Mesothelial cell of epicardium (in vitro differentiated cells): ENCODE results near the gene CYTH2. TPM values are rescaled to one million over a fixed set of nuclear protein-coding genes. Genes with fewer than 3 reads are reported as not detected.

Experiments
- DNase-seq, 2 experiments: peaks; one replicate each; pipeline ENCODE4 v3.0.0; 2021; ENCODE audit warnings: low spot score in 2 of 2; ENCODE audit not compliant: unreplicated experiment in 2 of 2
- H3K27ac Mint-ChIP-seq: 2 replicates; pipeline ENCODE4 v1.8.0; 2021; ENCODE audit warnings: mixed read lengths
- H3K27me3 Mint-ChIP-seq: 2 replicates; pipeline ENCODE4 v1.8.0; 2021; ENCODE audit warnings: low read depth, mixed read lengths
- H3K36me3 Mint-ChIP-seq: 2 replicates; pipeline ENCODE4 v1.8.0; 2021; ENCODE audit warnings: mixed read lengths
- H3K4me1 Mint-ChIP-seq: 2 replicates; pipeline ENCODE4 v1.8.0; 2021; ENCODE audit warnings: mixed read lengths
- H3K4me3 Mint-ChIP-seq: 2 replicates; pipeline ENCODE4 v1.8.0; 2021; ENCODE audit warnings: mild to moderate bottlenecking, moderate library complexity, mixed read lengths
- H3K9me3 Mint-ChIP-seq: 2 replicates; pipeline ENCODE4 v1.8.0; 2021; ENCODE audit warnings: mixed read lengths
- total RNA-seq: library from RNA; stranded (reverse); gene quantifications from 3 replicates; pipeline ENCODE4 v1.2.1, GENCODE V29; 2021
- TF ChIP-seq, protein P1 (sequence below): fragments of 200-600 bp; sonication (generic); IDR thresholded peaks from one replicate; pipeline ENCODE4 v1.5.0; 2021; ENCODE audit warnings: antibody characterized with exemption; ENCODE audit not compliant: unreplicated experiment

CYTH2 gene
- total RNA-seq, 1 donor from 2014 or later = 190 TPM

- Mint-ChIP-seq H3K36me3 (peaks cover 14% of the 10 kb centered on the region), H3K27me3 (no peaks in the 10 kb centered on the region), H3K9me3 (no peaks in the 10 kb centered on the region), H3K4me3 (no peak overlapping the region), H3K4me1 (peaks cover 16% of the 10 kb centered on the region), H3K27ac (no peak overlapping the region)
- TF ChIP-seq, protein P1, sequence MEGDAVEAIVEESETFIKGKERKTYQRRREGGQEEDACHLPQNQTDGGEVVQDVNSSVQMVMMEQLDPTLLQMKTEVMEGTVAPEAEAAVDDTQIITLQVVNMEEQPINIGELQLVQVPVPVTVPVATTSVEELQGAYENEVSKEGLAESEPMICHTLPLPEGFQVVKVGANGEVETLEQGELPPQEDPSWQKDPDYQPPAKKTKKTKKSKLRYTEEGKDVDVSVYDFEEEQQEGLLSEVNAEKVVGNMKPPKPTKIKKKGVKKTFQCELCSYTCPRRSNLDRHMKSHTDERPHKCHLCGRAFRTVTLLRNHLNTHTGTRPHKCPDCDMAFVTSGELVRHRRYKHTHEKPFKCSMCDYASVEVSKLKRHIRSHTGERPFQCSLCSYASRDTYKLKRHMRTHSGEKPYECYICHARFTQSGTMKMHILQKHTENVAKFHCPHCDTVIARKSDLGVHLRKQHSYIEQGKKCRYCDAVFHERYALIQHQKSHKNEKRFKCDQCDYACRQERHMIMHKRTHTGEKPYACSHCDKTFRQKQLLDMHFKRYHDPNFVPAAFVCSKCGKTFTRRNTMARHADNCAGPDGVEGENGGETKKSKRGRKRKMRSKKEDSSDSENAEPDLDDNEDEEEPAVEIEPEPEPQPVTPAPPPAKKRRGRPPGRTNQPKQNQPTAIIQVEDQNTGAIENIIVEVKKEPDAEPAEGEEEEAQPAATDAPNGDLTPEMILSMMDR = no peak
- DNase-seq = no peak
Observed at GRCh38 chr19:48448563-48448962, 20.6 kb upstream of the CYTH2 start.

GRCh38 chr19:48450441-48450840 lies 18.7 kb upstream of the CYTH2 start:
- H3K27ac Mint-ChIP-seq = no peak overlapping the region
- DNase-seq = no peak
- peaks cover 6% of the 10 kb centered on the region for H3K4me1 Mint-ChIP-seq
- H3K4me3 Mint-ChIP-seq = no peak overlapping the region
- TF ChIP-seq, protein P1 = no peak
- peaks cover 17% of the 10 kb centered on the region for H3K36me3 Mint-ChIP-seq
- H3K27me3 Mint-ChIP-seq = no peaks in the 10 kb centered on the region
- no peaks in the 10 kb centered on the region for H3K9me3 Mint-ChIP-seq

DNA sequence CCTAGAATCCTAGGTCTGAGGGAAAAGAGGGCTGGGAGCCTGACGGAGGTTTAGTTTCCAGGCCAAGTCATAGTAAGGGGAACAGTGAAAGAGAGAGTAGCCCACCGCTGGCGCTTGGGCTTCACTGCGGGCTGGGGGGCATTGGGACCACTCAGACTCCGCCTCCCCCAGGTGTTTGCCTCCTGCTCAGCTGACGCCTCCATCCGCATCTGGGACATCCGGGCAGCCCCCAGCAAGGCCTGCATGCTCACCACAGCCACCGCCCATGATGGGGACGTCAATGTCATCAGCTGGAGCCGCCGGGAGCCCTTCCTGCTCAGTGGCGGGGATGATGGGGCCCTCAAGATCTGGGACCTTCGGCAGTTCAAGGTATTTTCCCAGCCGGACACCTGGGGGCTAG lies 18.3 kb upstream of the CYTH2 start:
- TF ChIP-seq, protein P1 = no peak
- Mint-ChIP-seq H3K27ac (no peak overlapping the region), H3K9me3 (no peaks in the 10 kb centered on the region), H3K4me3 (no peak overlapping the region), H3K27me3 (no peaks in the 10 kb centered on the region), H3K4me1 (peaks cover 6% of the 10 kb centered on the region), H3K36me3 (peaks cover 17% of the 10 kb centered on the region)
- DNase-seq = no peak

DNA sequence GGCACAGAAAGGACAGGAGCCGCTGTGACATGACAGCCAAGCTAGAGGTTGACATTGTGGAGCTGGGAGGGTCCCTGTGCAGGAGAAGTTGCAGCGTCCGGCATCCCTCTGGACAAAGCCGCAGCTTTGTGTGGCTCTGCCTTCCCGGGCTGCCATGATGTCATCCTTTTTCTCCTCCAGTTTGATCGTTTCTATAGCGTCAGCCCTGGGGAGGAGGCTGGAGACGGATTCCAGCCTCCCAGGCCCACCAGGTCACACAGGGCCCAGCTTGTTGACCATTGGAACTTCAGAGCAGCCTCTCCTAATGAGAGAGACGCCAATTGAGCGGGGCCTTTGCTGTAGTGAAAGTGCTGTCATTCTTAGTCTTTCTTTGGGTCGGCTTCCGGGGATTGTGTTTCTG lies 17.5 kb upstream of the CYTH2 start:
- no peaks in the 10 kb centered on the region for H3K4me1 Mint-ChIP-seq
- H3K9me3 Mint-ChIP-seq = no peaks in the 10 kb centered on the region
- no peak for DNase-seq
- H3K36me3 Mint-ChIP-seq = peaks cover 17% of the 10 kb centered on the region
- TF ChIP-seq, protein P1 = no peak
- H3K27ac Mint-ChIP-seq = no peak overlapping the region
- no peak overlapping the region for H3K4me3 Mint-ChIP-seq
- H3K27me3 Mint-ChIP-seq = no peaks in the 10 kb centered on the region

- H3K36me3 Mint-ChIP-seq = peaks cover 22% of the 10 kb centered on the region
- H3K4me3 Mint-ChIP-seq = no peak overlapping the region
- H3K4me1 Mint-ChIP-seq = no peaks in the 10 kb centered on the region
- no peak overlapping the region for H3K27ac Mint-ChIP-seq
- TF ChIP-seq, protein P1 = no peak
- H3K27me3 Mint-ChIP-seq = no peaks in the 10 kb centered on the region
- H3K9me3 Mint-ChIP-seq = no peaks in the 10 kb centered on the region
- DNase-seq = no peak
Observed at GRCh38 chr19:48452289-48453190, 16.6 kb upstream of the CYTH2 start.
